Vagina (tissue), 2 donors: ENCODE measurements around the gene CCDC89. TPM values are rescaled to one million over a fixed set of nuclear protein-coding genes. Genes with fewer than 3 reads are reported as not detected.
"Not testable (repeated sequence)": the region's sequence is repeated elsewhere in the genome, so short reads cannot be mapped to it uniquely, and the experiment has no call there.

ENCODE experiments used
- DNase-seq, 2 donors: peaks; one replicate each; pipeline ENCODE4 v3.0.0-alpha.2; 2017; ENCODE audit errors: extremely low spot score in 2 of 2
- H3K27ac ChIP-seq: fragments of 200-600 bp; sonication (generic); one replicate; pipeline ENCODE4 v1.5.1; 2019
- H3K27me3 ChIP-seq: fragments of 200-600 bp; sonication (generic); one replicate; pipeline ENCODE4 v1.5.1; 2019
- H3K36me3 ChIP-seq, 2 donors: fragments of 200-600 bp; sonication (generic); one replicate each; pipeline ENCODE4 v1.5.1; 2017 to 2019
- H3K4me1 ChIP-seq: fragments of 200-600 bp; sonication (generic); one replicate; pipeline ENCODE4 v1.5.1; 2019
- H3K4me3 ChIP-seq, 2 donors: fragments of 200-600 bp; sonication (generic); 1 replicate in 1 of 2; 2 replicates in 1 of 2; pipeline ENCODE4 v1.5.1; 2016 to 2019
- H3K9me3 ChIP-seq: fragments of 200-600 bp; sonication (generic); one replicate; pipeline ENCODE4 v1.5.1; 2019
- POLR2A ChIP-seq, 2 donors: fragments of 450-650 bp; IDR thresholded peaks; one replicate each; pipeline ENCODE4 v1.6.1; 2017; ENCODE audit warnings: antibody characterized with exemption in 2 of 2, mild to moderate bottlenecking in 2 of 2, moderate library complexity in 2 of 2
- POLR2AphosphoS5 ChIP-seq, 2 donors: sonication (generic); formaldehyde crosslinking; IDR thresholded peaks; one replicate each; pipeline ENCODE4 v1.9.0; 2017; ENCODE audit warnings: antibody characterized with exemption in 2 of 2, mild to moderate bottlenecking in 2 of 2, low read depth in 1 of 2; ENCODE audit not compliant: insufficient read depth in 1 of 2
- intact Hi-C: fragments of 100-400 bp; cut with DNase I; formaldehyde crosslinking; loops from one replicate; pipeline ENCODE4 v1.15.1; 2023
- total RNA-seq: library from RNA; depleted of rRNA; stranded (reverse); fragments of >200 nt; gene quantifications from one replicate; pipeline ENCODE4 v1.2.3, GENCODE V29; 2016
- TF ChIP-seq, protein P1 (sequence below), 3 experiments: fragments of 450-650 bp in 2 of 3; fragments of 200-600 bp in 1 of 3; sonication (generic) in 1 of 3; IDR thresholded peaks; one replicate each; pipeline ENCODE4 v1.5.1; 2017 to 2019; ENCODE audit warnings: antibody characterized with exemption in 3 of 3, mild to moderate bottlenecking in 2 of 3, moderate library complexity in 2 of 3

CCDC89 gene
- total RNA-seq, 1 donor from 2014 or later = not detected

DNA sequence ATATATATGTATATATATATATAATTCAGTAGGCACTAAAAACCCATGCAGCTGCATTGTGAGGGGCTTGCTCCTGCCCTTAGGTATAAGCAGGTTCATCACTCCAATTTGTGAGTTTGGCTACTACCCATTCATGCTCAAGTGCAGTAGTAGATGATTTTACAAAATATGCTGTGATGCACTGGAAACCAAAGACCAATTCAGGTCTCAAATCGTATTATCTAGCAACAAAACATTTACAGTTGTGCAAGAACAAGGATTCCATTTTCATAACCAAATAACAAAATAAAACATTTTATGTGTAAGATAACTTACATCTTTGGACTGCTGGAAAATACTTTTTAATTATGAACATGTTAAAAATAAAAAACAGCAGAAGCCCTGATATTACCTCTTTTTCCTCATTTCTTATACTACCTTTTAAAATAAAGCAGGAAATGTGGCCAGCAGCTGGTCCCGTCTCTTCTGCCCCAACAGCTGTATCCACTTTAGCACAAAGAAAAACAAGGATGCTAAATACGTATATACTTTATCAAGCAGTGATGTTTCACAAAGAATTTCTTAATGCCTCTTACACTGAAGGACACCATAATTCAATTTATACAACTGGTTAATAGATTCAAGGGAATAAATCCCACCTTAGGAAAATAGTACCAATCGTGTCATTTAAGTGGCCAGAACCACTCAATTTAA is 23.9 kb downstream of the CCDC89 start:
- no peaks in the 10 kb centered on the region for H3K9me3 ChIP-seq

DNA sequence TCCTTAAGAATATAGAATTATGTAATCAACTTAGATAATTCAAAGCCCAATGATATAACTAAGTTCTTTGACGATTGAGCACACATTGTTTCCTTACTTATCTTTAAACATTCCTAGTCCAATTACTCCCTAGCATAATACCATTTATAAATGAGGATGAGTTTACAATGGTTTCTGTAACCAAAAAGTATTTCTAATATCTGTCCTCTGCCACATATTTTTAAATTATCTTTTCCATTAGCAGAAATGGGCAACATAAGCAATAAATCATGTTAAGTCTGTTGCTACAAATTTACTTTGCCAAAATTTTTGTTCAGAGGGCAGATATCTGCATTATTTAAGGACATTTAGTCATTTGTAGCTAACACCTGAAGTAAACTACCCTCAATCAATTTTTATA is 27.8 kb downstream of the CCDC89 start:
- Histone ChIP-seq H3K36me3 (peaks cover 0 to 26% of the 10 kb centered on the region in 2 donors), H3K27me3 (no peaks in the 10 kb centered on the region), H3K9me3 (no peaks in the 10 kb centered on the region), H3K4me1 (peaks cover 55% of the 10 kb centered on the region), H3K27ac (no peak overlapping the region), H3K4me3 (no peak overlapping the region)
- intact Hi-C loops = no loop called here
- TF ChIP-seq POLR2AphosphoS5 (IDR thresholded peaks at IDR 0.05; ENCODE audit: insufficient read depth in 1 of 2, low read depth in 1 of 2) (no peak), POLR2A (IDR thresholded peaks at IDR 0.05) (no peak)
- TF ChIP-seq, protein P1, sequence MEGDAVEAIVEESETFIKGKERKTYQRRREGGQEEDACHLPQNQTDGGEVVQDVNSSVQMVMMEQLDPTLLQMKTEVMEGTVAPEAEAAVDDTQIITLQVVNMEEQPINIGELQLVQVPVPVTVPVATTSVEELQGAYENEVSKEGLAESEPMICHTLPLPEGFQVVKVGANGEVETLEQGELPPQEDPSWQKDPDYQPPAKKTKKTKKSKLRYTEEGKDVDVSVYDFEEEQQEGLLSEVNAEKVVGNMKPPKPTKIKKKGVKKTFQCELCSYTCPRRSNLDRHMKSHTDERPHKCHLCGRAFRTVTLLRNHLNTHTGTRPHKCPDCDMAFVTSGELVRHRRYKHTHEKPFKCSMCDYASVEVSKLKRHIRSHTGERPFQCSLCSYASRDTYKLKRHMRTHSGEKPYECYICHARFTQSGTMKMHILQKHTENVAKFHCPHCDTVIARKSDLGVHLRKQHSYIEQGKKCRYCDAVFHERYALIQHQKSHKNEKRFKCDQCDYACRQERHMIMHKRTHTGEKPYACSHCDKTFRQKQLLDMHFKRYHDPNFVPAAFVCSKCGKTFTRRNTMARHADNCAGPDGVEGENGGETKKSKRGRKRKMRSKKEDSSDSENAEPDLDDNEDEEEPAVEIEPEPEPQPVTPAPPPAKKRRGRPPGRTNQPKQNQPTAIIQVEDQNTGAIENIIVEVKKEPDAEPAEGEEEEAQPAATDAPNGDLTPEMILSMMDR (IDR thresholded peaks at IDR 0.05) = no peak
- no peak for DNase-seq

More for the DNA sequence above, 23.9 kb downstream of the CCDC89 start:
- H3K4me3 ChIP-seq = peak overlapping the region; percentile 89 to 92
- peaks cover 63% of the 10 kb centered on the region for H3K4me1 ChIP-seq
- H3K27ac ChIP-seq = no peak overlapping the region
- intact Hi-C loops = no loop called here
- peaks cover 0 to 25% of the 10 kb centered on the region in 2 donors for H3K36me3 ChIP-seq
- H3K27me3 ChIP-seq = no peaks in the 10 kb centered on the region
- DNase-seq = no peak
- TF ChIP-seq POLR2A (IDR thresholded peaks at IDR 0.05) = no peak
- TF ChIP-seq, protein P1 (IDR thresholded peaks at IDR 0.05) = no peak
- no peak for TF ChIP-seq POLR2AphosphoS5 (IDR thresholded peaks at IDR 0.05; ENCODE audit: insufficient read depth in 1 of 2, low read depth in 1 of 2)

DNA sequence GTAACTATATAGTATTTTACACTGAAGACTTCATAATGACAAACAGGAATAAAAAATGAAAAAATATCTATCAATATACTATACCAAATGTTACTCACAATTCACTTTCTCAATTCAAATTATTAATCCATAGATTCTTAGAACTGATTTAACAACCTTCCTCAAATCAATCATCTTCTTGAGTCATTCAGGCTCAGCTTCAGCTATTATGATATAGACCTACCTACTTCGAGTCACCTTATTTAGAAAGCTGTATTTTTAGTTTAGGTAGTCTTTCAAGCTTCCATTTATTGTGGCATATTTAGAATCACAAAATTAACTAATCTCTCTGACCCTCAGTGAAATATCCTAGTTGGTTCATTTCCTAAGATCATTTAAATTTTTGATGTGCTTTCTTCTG is 29.2 kb downstream of the CCDC89 start:
- no peak for DNase-seq
- H3K27ac ChIP-seq = no peak overlapping the region
- no peaks in the 10 kb centered on the region for H3K9me3 ChIP-seq
- H3K4me1 ChIP-seq = peaks cover 41% of the 10 kb centered on the region
- TF ChIP-seq, protein P1 (IDR thresholded peaks at IDR 0.05) = no peak
- TF ChIP-seq POLR2AphosphoS5 (IDR thresholded peaks at IDR 0.05; ENCODE audit: insufficient read depth in 1 of 2, low read depth in 1 of 2) (no peak), POLR2A (IDR thresholded peaks at IDR 0.05) (no peak)
- H3K27me3 ChIP-seq = no peaks in the 10 kb centered on the region
- intact Hi-C loops = no loop called here
- H3K4me3 ChIP-seq = no peak overlapping the region
- H3K36me3 ChIP-seq = peaks cover 0 to 28% of the 10 kb centered on the region in 2 donors

DNA sequence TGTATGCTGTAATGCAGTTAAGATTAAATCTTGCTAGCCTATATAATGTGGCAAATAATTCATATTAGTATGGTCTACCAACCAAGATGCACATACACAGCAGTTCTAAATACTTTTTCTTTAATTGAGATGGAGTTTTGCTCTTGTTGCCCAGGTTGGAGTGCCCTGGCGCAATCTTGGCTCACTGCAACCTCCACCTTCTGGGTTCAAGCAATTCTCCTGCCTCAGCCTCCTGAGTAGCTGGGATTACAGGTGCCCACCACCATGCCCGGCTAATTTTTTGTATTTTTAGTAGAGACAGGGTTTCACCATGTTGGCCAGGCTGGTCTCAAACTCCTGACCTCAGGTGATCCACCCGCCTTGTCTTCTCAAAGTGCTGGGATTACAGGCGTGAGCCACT is 31.7 kb downstream of the CCDC89 start:
- peaks cover 0 to 21% of the 10 kb centered on the region in 2 donors for H3K36me3 ChIP-seq
- intact Hi-C loops = not testable (repeated sequence)

DNA sequence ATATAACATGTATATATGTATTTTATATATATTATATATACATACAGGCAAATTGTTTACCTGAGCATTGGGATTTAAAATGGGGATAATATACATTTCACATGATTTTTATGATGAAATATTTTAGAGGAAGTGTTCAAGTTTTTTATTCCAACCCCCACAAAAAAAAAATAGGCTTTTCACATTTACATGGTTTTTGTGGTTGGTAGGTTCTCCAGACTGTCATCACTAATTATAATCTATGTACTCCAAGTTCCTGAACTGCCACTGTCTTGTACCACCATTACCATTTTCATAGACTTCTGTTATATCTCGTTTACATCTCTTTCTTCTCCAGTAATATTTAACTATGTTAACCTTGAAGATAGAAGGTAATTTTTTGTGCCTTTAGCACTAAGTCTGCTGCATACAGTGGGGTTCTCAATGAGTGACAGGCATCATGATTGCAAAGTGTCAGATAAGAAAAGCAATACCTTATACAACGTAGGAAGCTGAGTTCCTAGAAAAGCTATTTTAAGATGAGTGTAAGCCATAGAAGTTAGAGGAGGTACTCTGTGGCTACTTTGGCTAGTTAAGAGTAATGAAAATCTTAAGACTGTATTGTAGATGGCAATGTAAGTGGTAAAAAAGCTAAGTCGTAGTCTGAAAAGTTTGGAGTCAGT is 33.1 kb downstream of the CCDC89 start:
- H3K27ac ChIP-seq = no peak overlapping the region
- intact Hi-C loops = no loop called here
- no peak for DNase-seq
- H3K4me1 ChIP-seq = peaks cover 19% of the 10 kb centered on the region
- peaks cover 0 to 14% of the 10 kb centered on the region in 2 donors for H3K36me3 ChIP-seq
- no peaks in the 10 kb centered on the region for H3K9me3 ChIP-seq
- no peaks in the 10 kb centered on the region for H3K27me3 ChIP-seq
- H3K4me3 ChIP-seq = no peak overlapping the region
- TF ChIP-seq POLR2A (IDR thresholded peaks at IDR 0.05) (no peak), POLR2AphosphoS5 (IDR thresholded peaks at IDR 0.05; ENCODE audit: insufficient read depth in 1 of 2, low read depth in 1 of 2) (no peak)
- TF ChIP-seq, protein P1 (IDR thresholded peaks at IDR 0.05) = no peak

More for the DNA sequence above, 31.7 kb downstream of the CCDC89 start:
- H3K27ac ChIP-seq, DNase-seq, H3K27me3 ChIP-seq, H3K9me3 ChIP-seq, H3K4me3 ChIP-seq: not testable (repeated sequence)
- H3K4me1 ChIP-seq = peaks cover 20% of the 10 kb centered on the region
